ENCODE measurements around the gene VCP. TPM values are rescaled to one million over a fixed set of nuclear protein-coding genes. Genes with fewer than 3 reads are reported as not detected.

The VCP gene
- total and polyA plus RNA-seq, 2 donors, result 142 to 174 TPM

- H3K4me3 ChIP-seq (ENCODE audit: low read depth, low read length), result no peak overlapping the region
- H3K36me3 ChIP-seq (ENCODE audit: insufficient read depth), result peaks cover 18% of the 10 kb centered on the region
- no peak overlapping the region for H3K27ac ChIP-seq (ENCODE audit: low read depth)
- no peak for DNase-seq (ENCODE audit: extremely low spot score)
- H3K4me1 ChIP-seq (ENCODE audit: insufficient read depth), result no peaks in the 10 kb centered on the region
- 92% methylated on average over 11 of the region's 11 CpGs for WGBS
Observed at GRCh38 chr9:35060548-35061207, 11.7 kb downstream of the VCP start.

GRCh38 chr9:35059438-35059837 is 13.0 kb downstream of the VCP start:
- H3K27ac ChIP-seq (ENCODE audit: low read depth), result no peak overlapping the region
- no peaks in the 10 kb centered on the region for H3K4me1 ChIP-seq (ENCODE audit: insufficient read depth)
- no peak for DNase-seq (ENCODE audit: extremely low spot score)
- WGBS, result 93% methylated on average over 10 of the region's 10 CpGs
- peaks cover 13% of the 10 kb centered on the region for H3K36me3 ChIP-seq (ENCODE audit: insufficient read depth)
- H3K4me3 ChIP-seq (ENCODE audit: low read depth, low read length), result no peak overlapping the region

DNA sequence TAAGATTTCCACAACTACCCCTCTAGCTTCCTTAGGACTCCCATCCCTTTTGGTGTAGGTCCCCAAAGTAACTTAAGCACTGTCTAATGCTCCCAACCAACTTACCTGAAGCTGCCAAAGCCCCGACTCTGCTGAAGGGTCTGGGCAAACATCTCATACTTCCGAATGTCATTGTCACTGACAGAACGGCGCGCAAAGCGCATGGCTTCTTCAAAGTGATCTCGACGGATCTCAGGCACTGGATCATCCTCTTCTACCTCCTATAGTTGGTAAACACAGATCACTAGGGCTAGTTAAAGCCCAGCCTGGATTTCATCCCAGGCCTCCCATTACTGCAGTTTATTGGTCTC is 15.2 kb downstream of the VCP start:
- peaks cover 8% of the 10 kb centered on the region for H3K36me3 ChIP-seq (ENCODE audit: insufficient read depth)
- DNase-seq (ENCODE audit: extremely low spot score), result no peak
- 97% methylated on average over 8 of the region's 8 CpGs for WGBS

GRCh38 chr9:35056571-35057270 is 15.7 kb downstream of the VCP start:
- WGBS, result 92% methylated on average over 9 of the region's 9 CpGs
- DNase-seq (ENCODE audit: extremely low spot score), result no peak
- peaks cover 8% of the 10 kb centered on the region for H3K36me3 ChIP-seq (ENCODE audit: insufficient read depth)
- no peak overlapping the region for H3K4me3 ChIP-seq (ENCODE audit: low read depth, low read length)
- no peak overlapping the region for H3K27ac ChIP-seq (ENCODE audit: low read depth)
- H3K4me1 ChIP-seq (ENCODE audit: insufficient read depth), result no peaks in the 10 kb centered on the region

More for the DNA sequence above, 15.2 kb downstream of the VCP start:
- Histone ChIP-seq H3K4me3 (ENCODE audit: low read depth, low read length) (no peak overlapping the region), H3K27ac (ENCODE audit: low read depth) (no peak overlapping the region), H3K4me1 (ENCODE audit: insufficient read depth) (no peaks in the 10 kb centered on the region)

DNA sequence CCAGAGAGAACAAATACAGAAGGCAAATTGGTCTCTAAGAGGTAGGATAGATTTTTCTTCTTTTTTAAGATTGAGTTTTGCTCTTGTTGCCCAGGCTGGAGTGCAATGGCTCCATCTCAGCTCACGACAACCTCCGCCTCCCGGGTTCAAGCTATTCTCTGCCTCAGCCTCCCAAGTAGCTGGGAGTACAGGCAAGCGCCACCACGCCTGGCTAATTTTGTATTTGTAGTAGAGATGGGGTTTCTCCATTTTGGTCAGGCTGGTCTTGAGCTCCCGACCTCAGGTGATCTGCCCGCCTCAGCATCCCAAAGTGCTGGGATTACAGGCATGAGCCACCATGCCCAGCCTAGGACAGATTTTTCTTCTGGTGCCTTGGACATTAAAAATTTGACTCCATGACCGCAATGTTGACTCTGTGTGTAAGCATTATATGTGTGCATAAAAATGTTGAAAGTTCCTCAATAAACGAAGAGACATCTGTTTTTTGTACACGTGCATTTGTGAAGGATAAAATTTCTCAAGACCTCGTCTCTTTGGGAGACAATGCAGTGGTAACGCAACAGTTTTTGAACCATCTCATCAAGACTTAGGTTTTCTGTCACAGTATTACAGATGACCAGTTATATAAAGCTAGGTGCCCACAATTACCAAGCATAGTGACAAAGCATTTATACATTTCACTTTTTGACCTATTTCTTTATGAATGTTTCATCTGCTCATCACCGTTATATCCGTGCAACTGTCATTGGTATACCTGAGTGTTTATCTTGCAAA is 17.4 kb downstream of the VCP start:
- 92% methylated on average over 14 of the region's 14 CpGs for WGBS
- Histone ChIP-seq H3K4me3 (ENCODE audit: low read depth, low read length) (no peak overlapping the region), H3K4me1 (ENCODE audit: insufficient read depth) (no peaks in the 10 kb centered on the region), H3K36me3 (ENCODE audit: insufficient read depth) (peaks cover 5% of the 10 kb centered on the region), H3K27ac (ENCODE audit: low read depth) (no peak overlapping the region)
- no peak for DNase-seq (ENCODE audit: extremely low spot score)

- WGBS, result 86% methylated on average over 5 of the region's 5 CpGs
- Histone ChIP-seq H3K4me1 (ENCODE audit: insufficient read depth) (no peaks in the 10 kb centered on the region), H3K27ac (ENCODE audit: low read depth) (no peak overlapping the region), H3K36me3 (ENCODE audit: insufficient read depth) (peaks cover 7% of the 10 kb centered on the region), H3K4me3 (ENCODE audit: low read depth, low read length) (no peak overlapping the region)
- DNase-seq (ENCODE audit: extremely low spot score), result no peak
Observed at GRCh38 chr9:35054185-35054835, 18.1 kb downstream of the VCP start.

- Histone ChIP-seq H3K4me3 (ENCODE audit: low read depth, low read length) (no peak overlapping the region), H3K36me3 (ENCODE audit: insufficient read depth) (peaks cover 7% of the 10 kb centered on the region), H3K27ac (ENCODE audit: low read depth) (no peak overlapping the region), H3K4me1 (ENCODE audit: insufficient read depth) (no peaks in the 10 kb centered on the region)
- 84% methylated on average over 7 of the region's 7 CpGs for WGBS
- no peak for DNase-seq (ENCODE audit: extremely low spot score)
Observed at GRCh38 chr9:35051069-35051967, 21.1 kb downstream of the VCP start.

DNA sequence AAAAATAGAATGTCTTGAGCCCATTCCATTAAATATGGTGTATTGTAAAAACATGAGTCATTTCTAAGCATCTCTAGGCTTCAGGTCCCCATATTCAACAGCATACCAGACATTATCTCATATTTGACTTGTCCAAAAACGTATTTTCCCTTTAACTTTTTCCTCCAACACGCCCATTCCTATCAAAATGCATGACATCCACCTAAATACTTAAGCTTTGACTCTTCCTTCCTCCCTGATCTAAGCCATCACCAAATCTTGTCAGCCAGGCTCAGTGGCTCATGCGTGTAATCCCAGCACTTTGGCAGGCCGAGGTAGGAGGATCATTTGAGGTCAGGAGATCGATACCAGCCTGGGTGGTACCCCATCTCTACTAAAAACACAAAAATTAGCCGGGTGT is 23.9 kb downstream of the VCP start:
- Histone ChIP-seq H3K4me1 (ENCODE audit: insufficient read depth) (no peaks in the 10 kb centered on the region), H3K27ac (ENCODE audit: low read depth) (no peak overlapping the region), H3K36me3 (ENCODE audit: insufficient read depth) (peaks cover 7% of the 10 kb centered on the region), H3K4me3 (ENCODE audit: low read depth, low read length) (no peak overlapping the region)
- 96% methylated on average over 6 of the region's 6 CpGs for WGBS
- no peak for DNase-seq (ENCODE audit: extremely low spot score)

- Histone ChIP-seq H3K27ac (ENCODE audit: low read depth) (no peak overlapping the region), H3K4me3 (ENCODE audit: low read depth, low read length) (no peak overlapping the region), H3K4me1 (ENCODE audit: insufficient read depth) (no peaks in the 10 kb centered on the region), H3K36me3 (ENCODE audit: insufficient read depth) (no peaks in the 10 kb centered on the region)
- 68% methylated on average over 3 of the region's 3 CpGs for WGBS
- DNase-seq (ENCODE audit: extremely low spot score), result no peak
Observed at GRCh38 chr9:35044071-35044470, 28.4 kb downstream of the VCP start.

DNA sequence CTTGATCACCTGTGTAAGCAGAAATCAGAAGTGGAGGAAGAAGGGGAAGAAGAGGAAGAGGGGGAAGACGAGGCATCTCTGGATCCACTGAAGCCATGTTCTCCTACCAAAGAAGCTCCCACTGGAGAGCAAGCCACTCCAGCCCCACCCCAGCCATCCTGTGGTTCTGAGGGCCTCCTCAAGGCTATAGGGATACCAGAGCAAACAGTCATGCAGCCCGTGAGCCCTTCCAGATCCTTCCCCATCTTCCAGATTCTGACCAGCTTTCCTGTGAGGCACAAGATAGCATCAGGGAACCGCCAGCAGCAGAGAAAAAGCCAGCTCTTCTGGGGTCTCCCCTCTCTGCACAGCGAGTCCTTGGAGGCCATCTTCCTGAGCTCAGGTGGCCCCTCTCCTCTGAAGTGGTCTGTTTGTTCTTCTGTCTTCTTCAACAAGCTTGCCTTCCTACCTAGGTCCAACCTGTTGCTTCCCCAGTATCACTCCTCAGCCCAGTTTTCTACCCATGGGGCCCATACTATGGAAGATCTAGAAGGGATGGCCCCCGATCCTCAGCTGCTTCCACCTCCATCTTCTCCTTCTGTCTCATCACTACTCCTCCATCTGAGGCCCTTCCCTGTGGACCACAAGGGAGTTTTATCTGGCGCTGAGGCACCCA is 29.4 kb downstream of the VCP start:
- no peaks in the 10 kb centered on the region for H3K4me1 ChIP-seq (ENCODE audit: insufficient read depth)
- H3K4me3 ChIP-seq (ENCODE audit: low read depth, low read length), result no peak overlapping the region
- 96% methylated on average over 6 of the region's 6 CpGs for WGBS
- DNase-seq (ENCODE audit: extremely low spot score), result no peak
- H3K27ac ChIP-seq (ENCODE audit: low read depth), result no peak overlapping the region
- no peaks in the 10 kb centered on the region for H3K36me3 ChIP-seq (ENCODE audit: insufficient read depth)

DNA sequence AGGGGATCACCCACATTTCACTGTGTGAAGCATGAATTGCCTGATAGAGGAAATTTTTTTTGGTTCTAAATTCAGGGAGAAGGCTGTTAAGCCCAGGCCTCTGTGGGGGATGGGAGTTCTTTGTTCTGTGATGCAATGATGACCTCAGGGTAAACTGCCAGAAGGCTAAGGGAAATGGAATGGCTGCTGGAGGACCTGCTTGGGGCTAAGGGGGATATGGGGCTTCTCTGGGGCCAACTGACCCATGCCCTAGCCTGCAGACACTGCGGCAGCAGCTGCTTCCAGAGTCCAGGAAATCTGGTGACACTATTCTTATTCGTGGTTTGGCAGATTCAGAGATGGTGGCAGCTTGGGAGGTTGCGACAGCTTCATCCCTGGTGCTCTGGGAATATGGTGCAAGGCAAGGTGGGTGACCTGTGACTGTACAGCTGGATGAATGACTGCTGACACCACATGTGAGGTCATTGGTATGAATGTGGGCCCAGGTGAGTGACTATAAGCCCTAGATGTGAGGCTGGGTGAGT is 30.3 kb downstream of the VCP start:
- WGBS, result 87% methylated on average over 3 of the region's 3 CpGs

GRCh38 chr9:35035851-35036701 is 36.3 kb downstream of the VCP start:
- Histone ChIP-seq H3K4me1 (ENCODE audit: insufficient read depth) (no peaks in the 10 kb centered on the region), H3K4me3 (ENCODE audit: low read depth, low read length) (peak overlapping the region; percentile 6), H3K36me3 (ENCODE audit: insufficient read depth) (no peaks in the 10 kb centered on the region), H3K27ac (ENCODE audit: low read depth) (no peak overlapping the region)
- no peak for DNase-seq (ENCODE audit: extremely low spot score)
- WGBS, result 22% methylated on average over 48 of the region's 48 CpGs

More for the DNA sequence above, 30.3 kb downstream of the VCP start:
- Histone ChIP-seq H3K36me3 (ENCODE audit: insufficient read depth) (no peaks in the 10 kb centered on the region), H3K4me3 (ENCODE audit: low read depth, low read length) (no peak overlapping the region), H3K4me1 (ENCODE audit: insufficient read depth) (no peaks in the 10 kb centered on the region), H3K27ac (ENCODE audit: low read depth) (no peak overlapping the region)
- DNase-seq (ENCODE audit: extremely low spot score), result no peak

Data from urinary bladder (tissue), 4 donors.